K562 (cell line): ENCODE results near the gene MYO15B. TPM values are rescaled to one million over a fixed set of nuclear protein-coding genes. Genes with fewer than 3 reads are reported as not detected.
A peak's percentile ranks its signal among the peaks of the same experiment; 100 is the strongest.

Experiments used
- CHD2 ChIP-seq: IDR thresholded peaks from 2 replicates; pipeline ENCODE4 v1.6.1; 2011; ENCODE audit warnings: low read depth, low read length
- MTF1 ChIP-seq: fragments of 250-450 bp; sonication (Bioruptor Pico); IDR thresholded peaks from 2 replicates; pipeline ENCODE4 v1.9.0; 2021; ENCODE audit warnings: moderate library complexity, mild to moderate bottlenecking, inconsistent platforms, borderline replicate concordance
- NFYB ChIP-seq: IDR thresholded peaks from 2 replicates; pipeline ENCODE4 v1.6.1; 2011; ENCODE audit warnings: mild to moderate bottlenecking, moderate library complexity; ENCODE audit not compliant: insufficient read length; ENCODE audit errors: extremely low read depth
- PURB ChIP-seq: sonication (generic); formaldehyde crosslinking; IDR thresholded peaks from 2 replicates; pipeline ENCODE4 v1.9.0; 2021; ENCODE audit warnings: low read depth, mild to moderate bottlenecking, missing genetic modification reagents
- SIN3B ChIP-seq: fragments of 450-650 bp; IDR thresholded peaks from 2 replicates; pipeline ENCODE4 v1.6.1; 2017; ENCODE audit warnings: low read depth, mild to moderate bottlenecking, moderate library complexity
- U2AF1 ChIP-seq: fragments of 200-400 bp; formaldehyde crosslinking; optimal IDR thresholded peaks from 2 replicates; pipeline ENCODE3; 2017; ENCODE audit warnings: mild to moderate bottlenecking, low read depth, low read length, moderate library complexity
- YY1 ChIP-seq, 3 experiments: IDR thresholded peaks; 2 replicates each; pipeline ENCODE4 v1.6.1; 2011; ENCODE audit warnings: low read length in 2 of 3, mild to moderate bottlenecking in 2 of 3, moderate library complexity in 2 of 3, borderline replicate concordance in 1 of 3, control low read depth in 1 of 3, low read depth in 1 of 3; ENCODE audit not compliant: insufficient read depth in 3 of 3, insufficient replicate concordance in 2 of 3, control insufficient read depth in 1 of 3, insufficient read length in 1 of 3; ENCODE audit errors: extremely low read depth in 1 of 3
- ZNF449 ChIP-seq: fragments of 250-450 bp; sonication (Bioruptor Pico); IDR thresholded peaks from 2 replicates; pipeline ENCODE4 v1.8.0; 2022; ENCODE audit warnings: moderate library complexity, mild to moderate bottlenecking, inconsistent platforms
- ZNF668 ChIP-seq: fragments of 250-450 bp; sonication (Bioruptor Pico); IDR thresholded peaks from 2 replicates; pipeline ENCODE4 v1.8.0; 2022; ENCODE audit warnings: mild to moderate bottlenecking, inconsistent platforms
- polyA plus RNA-seq, 8 experiments: library from polyadenylated mRNA; depleted of rRNA in 4 of 8; stranded (reverse) in 5 of 8; unstranded in 3 of 8; fragments of >200 nt; fragmentation: Nextera tagmentation in 2 of 8; fragmentation: Illumina TruSeq in 1 of 8; extraction: Ambion mirVana in 2 of 8; extraction: Trizol in 1 of 8; gene quantifications; 2 replicates each; pipeline versions ENCODE4 v1.2.1 to v1.2.3, GENCODE V29; 2011 to 2014; ENCODE audit warnings: inconsistent platforms in 1 of 8, missing spikeins in 1 of 8
- total RNA-seq, 7 experiments: library from RNA; depleted of rRNA in 6 of 7; stranded (reverse); fragments of >200 nt in 6 of 7; fragmentation: Illumina TruSeq in 2 of 7; extraction: Trizol in 2 of 7; gene quantifications; 2 replicates each; pipeline versions ENCODE4 v1.2.1 to v1.2.3, GENCODE V29; 2011 to 2021; ENCODE audit warnings: low replicate concordance in 1 of 7
- TF ChIP-seq, protein P1 (sequence below), 2 experiments: fragments of 250-450 bp in 1 of 2; fragments of 450-650 bp in 1 of 2; sonication (Bioruptor Pico) in 1 of 2; IDR thresholded peaks; 2 replicates each; pipeline versions ENCODE4 v1.6.1 to v1.8.0; 2016 to 2021; ENCODE audit warnings: mild to moderate bottlenecking in 2 of 2, moderate library complexity in 2 of 2, missing compliant biosample characterization in 1 of 2, missing genetic modification characterization in 1 of 2

Gene MYO15B
- total and polyA plus RNA-seq, 9 of the 15 experiments (the other 6 are each of a cell fraction or from before 2014, with no cell fraction given) = 0.05 to 3.1 (median 0.83) TPM; not detected in 2

- TF ChIP-seq, protein P1, sequence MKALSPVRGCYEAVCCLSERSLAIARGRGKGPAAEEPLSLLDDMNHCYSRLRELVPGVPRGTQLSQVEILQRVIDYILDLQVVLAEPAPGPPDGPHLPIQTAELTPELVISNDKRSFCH (CRISPR knock-in tag; IDR thresholded peaks at IDR 0.05) = no peak
- TF ChIP-seq, protein P1 (tag; IDR thresholded peaks at IDR 0.05) = no peak
- TF ChIP-seq U2AF1 (no peak), ZNF668 (CRISPR knock-in tag) (no peak), PURB (CRISPR knock-in tag) (no peak), MTF1 (CRISPR knock-in tag) (no peak), ZNF449 (CRISPR knock-in tag) (no peak), NFYB (no peak), CHD2 (no peak), YY1 (IDR thresholded peaks at IDR 0.05; ENCODE audit: borderline replicate concordance in 1 of 3, control insufficient read depth in 1 of 3, extremely low read depth in 1 of 3, insufficient read depth in 3 of 3, insufficient read length in 1 of 3, insufficient replicate concordance in 2 of 3, low read depth in 1 of 3, low read length in 2 of 3) (peak in 2 of 3 experiments; percentile 20 to 36), SIN3B (no peak)
These were observed 45.4 kb downstream of the MYO15B start, which contains the start of gene SMIM5 (continued) for GRCh38 chr17:75632863-75633485.
